ENCODE data around the gene UTP18. TPM values are rescaled to one million over a fixed set of nuclear protein-coding genes. Genes with fewer than 3 reads are reported as not detected.

The UTP18 gene
- total and polyA plus RNA-seq, 9 of the 15 experiments (the other 6 are each of a cell fraction or from before 2014, with no cell fraction given) = 31.1 to 99.2 (median 66.7) TPM

- TF ChIP-seq ZNF75A (CRISPR knock-in tag; IDR thresholded peaks at IDR 0.05) (no peak), ZC3H11A (IDR thresholded peaks at IDR 0.05; ENCODE audit: low read depth, low read length) (no peak), GMEB1 (CRISPR knock-in tag; IDR thresholded peaks at IDR 0.05) (no peak), RAD21 (CRISPR knock-in tag; conservative IDR thresholded peaks at IDR 0.05 in 1 of 2, IDR thresholded peaks at IDR 0.05 in 1 of 2) (no peak), NR0B1 (IDR thresholded peaks at IDR 0.05; ENCODE audit: partially characterized antibody) (no peak), POLR2A (conservative IDR thresholded peaks at IDR 0.05) (no peak), NFATC3 (IDR thresholded peaks at IDR 0.05) (no peak), ZBTB9 (CRISPR knock-in tag; IDR thresholded peaks at IDR 0.05) (no peak), IFI16 (CRISPR knock-in tag; IDR thresholded peaks at IDR 0.05) (no peak), ATF6 (CRISPR knock-in tag; IDR thresholded peaks at IDR 0.05) (0 out of 2 replicates have a peak, but pooled peaks have one; percentile 25), XRCC5 (IDR thresholded peaks at IDR 0.05; ENCODE audit: low read depth, low read length) (no peak), POLR2AphosphoS2 (IDR thresholded peaks at IDR 0.05; ENCODE audit: low read length) (no peak), CBX2 (IDR thresholded peaks at IDR 0.05; ENCODE audit: insufficient read depth, low read length, poor library complexity, severe bottlenecking) (no peak), ARNT (IDR thresholded peaks at IDR 0.05) (no peak), CEBPZ (IDR thresholded peaks at IDR 0.05; ENCODE audit: borderline replicate concordance, low read depth, low read length) (no peak)
These were observed 948 bp downstream of the UTP18 start (continued) for GRCh38 chr17:51261024-51261963.
